Omental fat pad (tissue), 4 donors: ENCODE results near the gene TMEM123. TPM values are rescaled to one million over a fixed set of nuclear protein-coding genes. Genes with fewer than 3 reads are reported as not detected.

ENCODE experiments used
- ATAC-seq: fragments of 150-250 bp; one replicate; pipeline ENCODE4 v1.9.1; 2016; ENCODE audit warnings: mild to moderate bottlenecking, moderate library complexity; ENCODE audit not compliant: low FRiP score
- DNase-seq: peaks from one replicate; pipeline ENCODE4 v3.0.0-alpha.2; 2019; ENCODE audit warnings: low spot score
- total RNA-seq, 4 donors: library from RNA; depleted of rRNA; stranded (reverse); fragments of >200 nt; gene quantifications; one replicate each; pipeline ENCODE4 v1.1.0, GENCODE V29; 2016
- TF ChIP-seq, protein P1 (sequence below), 3 donors: fragments of 450-650 bp; IDR thresholded peaks; one replicate each; pipeline ENCODE4 v1.5.1; 2016 to 2017; ENCODE audit warnings: antibody characterized with exemption in 3 of 3, mild to moderate bottlenecking in 3 of 3, moderate library complexity in 2 of 3

Gene TMEM123
- total RNA-seq, 4 donors from 2014 or later, result 81.8 to 109 (median 98.8) TPM

DNA sequence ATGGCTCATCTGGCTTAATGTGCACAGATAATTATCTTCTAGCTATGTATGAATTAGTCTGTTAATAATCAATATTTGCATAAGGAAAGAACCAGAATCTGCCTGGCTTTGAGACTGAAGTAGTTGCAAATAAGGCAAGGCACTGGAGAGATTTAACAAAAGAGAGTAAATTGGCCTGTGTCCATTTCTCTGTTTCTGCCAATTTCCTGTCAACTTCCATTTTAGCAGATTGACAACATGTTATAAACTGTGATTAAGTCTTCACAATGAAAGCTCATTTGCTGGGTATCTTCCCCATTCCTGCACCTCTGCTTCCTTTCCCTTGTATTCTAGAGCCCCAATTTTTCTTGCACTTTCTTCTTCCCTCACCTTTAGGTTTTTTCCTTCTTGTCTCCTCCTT is 5.3 kb upstream of the TMEM123 start:
- no peak for DNase-seq
- no peak for ATAC-seq
- TF ChIP-seq, protein P1, sequence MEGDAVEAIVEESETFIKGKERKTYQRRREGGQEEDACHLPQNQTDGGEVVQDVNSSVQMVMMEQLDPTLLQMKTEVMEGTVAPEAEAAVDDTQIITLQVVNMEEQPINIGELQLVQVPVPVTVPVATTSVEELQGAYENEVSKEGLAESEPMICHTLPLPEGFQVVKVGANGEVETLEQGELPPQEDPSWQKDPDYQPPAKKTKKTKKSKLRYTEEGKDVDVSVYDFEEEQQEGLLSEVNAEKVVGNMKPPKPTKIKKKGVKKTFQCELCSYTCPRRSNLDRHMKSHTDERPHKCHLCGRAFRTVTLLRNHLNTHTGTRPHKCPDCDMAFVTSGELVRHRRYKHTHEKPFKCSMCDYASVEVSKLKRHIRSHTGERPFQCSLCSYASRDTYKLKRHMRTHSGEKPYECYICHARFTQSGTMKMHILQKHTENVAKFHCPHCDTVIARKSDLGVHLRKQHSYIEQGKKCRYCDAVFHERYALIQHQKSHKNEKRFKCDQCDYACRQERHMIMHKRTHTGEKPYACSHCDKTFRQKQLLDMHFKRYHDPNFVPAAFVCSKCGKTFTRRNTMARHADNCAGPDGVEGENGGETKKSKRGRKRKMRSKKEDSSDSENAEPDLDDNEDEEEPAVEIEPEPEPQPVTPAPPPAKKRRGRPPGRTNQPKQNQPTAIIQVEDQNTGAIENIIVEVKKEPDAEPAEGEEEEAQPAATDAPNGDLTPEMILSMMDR (IDR thresholded peaks at IDR 0.05), result no peak

DNA sequence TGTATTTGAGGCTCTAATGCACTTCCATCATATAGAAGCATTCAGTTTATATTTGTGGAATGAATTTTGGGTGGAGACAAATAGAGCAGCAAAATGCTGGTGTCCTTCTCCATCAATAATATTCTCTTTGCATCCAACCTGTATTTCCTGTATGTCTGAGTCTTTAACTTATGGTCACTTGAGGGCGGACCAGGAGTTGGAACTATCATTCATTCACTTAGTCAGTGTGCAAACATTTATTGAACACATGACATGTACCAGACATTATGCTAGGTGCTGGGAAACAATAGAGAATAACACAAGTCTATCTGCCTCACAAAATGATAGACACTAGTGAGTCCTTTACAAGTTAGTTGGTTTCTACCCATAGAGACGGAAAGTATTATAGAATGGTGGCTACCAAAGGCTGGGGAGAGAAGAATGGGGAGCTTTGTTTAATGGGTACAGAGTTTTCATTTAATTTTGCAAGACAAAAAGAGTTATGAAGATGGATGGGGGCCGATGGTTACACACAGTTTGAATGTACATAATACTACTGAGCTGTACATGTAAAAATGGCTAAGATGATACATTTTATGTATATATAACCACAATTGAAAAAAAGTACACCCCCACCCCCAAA is 4.6 kb upstream of the TMEM123 start:
- DNase-seq (no peak), ATAC-seq (no peak)
- TF ChIP-seq, protein P1 (IDR thresholded peaks at IDR 0.05), result no peak

GRCh38 chr11:102456381-102456780 is 3.8 kb upstream of the TMEM123 start:
- TF ChIP-seq, protein P1 (IDR thresholded peaks at IDR 0.05), result no peak
- no peak for DNase-seq
- ATAC-seq, result no peak

DNA sequence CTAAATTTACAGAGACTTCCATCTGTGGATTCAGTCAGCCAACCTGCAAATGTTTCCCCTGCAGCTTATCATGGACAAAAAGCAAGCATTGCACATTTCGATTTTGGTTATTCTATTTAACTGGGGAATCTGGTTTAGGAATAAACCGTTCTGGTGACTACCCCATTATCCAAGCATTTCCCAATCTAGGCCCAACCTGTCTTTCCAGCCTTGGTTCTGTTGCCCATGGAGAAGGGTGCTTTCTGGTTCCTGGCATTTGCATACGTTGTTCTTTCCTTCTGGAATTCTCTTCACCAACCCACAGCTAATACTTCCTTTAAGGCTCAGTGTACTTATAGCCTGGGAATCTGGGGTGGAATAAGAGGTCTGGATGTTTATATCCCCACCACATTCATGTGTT is 1.4 kb upstream of the TMEM123 start:
- DNase-seq (no peak), ATAC-seq (no peak)
- TF ChIP-seq, protein P1 (IDR thresholded peaks at IDR 0.05), result no peak

- ATAC-seq, result no peak
- TF ChIP-seq, protein P1 (IDR thresholded peaks at IDR 0.05), result no peak
- no peak for DNase-seq
Observed at GRCh38 chr11:102453302-102453695, 734 bp upstream of the TMEM123 start.

- peak; percentile 37 for DNase-seq
- TF ChIP-seq, protein P1 (IDR thresholded peaks at IDR 0.05), result no peak
- peak; percentile 69 for ATAC-seq
Observed at GRCh38 chr11:102451681-102452460, 694 bp downstream of the TMEM123 start.
